Measurements from ENCODE around the gene SETD9. TPM values are rescaled to one million over a fixed set of nuclear protein-coding genes. Genes with fewer than 3 reads are reported as not detected.
A peak's percentile ranks its signal among the peaks of the same experiment; 100 is the strongest.

The SETD9 gene
- total and polyA plus RNA-seq, 4 donors = 7.5 to 10.4 (median 9.6) TPM

DNA sequence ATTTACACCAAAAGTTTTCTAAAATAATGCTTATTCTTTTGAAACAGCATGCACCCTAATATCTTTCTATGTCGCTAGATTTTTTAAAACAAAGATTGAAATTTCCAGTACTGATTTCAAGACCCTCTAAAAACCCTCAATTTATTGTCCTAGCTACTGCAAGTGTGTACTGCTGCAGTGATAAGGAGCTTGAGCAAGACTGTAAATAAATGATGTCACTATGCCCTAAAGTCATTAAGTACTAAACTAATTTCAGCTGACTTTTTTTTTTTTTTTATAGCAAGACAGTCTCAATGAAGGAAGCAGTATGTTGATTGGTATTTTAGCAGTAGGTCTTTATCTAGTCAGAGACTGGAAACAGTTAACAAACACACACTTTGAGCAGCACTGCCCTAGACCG, 54.8 kb downstream of the SETD9 start:
- H3K27me3 ChIP-seq (ENCODE audit: control insufficient read depth in 3 of 3, insufficient read depth in 3 of 3, low read length in 2 of 3) = peaks cover 0 to 2% (median 0%) of the 10 kb centered on the region in 3 donors
- H3K36me3 ChIP-seq (ENCODE audit: control insufficient read depth in 4 of 4, insufficient read depth in 4 of 4, low read length in 4 of 4) = no peaks in the 10 kb centered on the region
- TF ChIP-seq, protein P1, sequence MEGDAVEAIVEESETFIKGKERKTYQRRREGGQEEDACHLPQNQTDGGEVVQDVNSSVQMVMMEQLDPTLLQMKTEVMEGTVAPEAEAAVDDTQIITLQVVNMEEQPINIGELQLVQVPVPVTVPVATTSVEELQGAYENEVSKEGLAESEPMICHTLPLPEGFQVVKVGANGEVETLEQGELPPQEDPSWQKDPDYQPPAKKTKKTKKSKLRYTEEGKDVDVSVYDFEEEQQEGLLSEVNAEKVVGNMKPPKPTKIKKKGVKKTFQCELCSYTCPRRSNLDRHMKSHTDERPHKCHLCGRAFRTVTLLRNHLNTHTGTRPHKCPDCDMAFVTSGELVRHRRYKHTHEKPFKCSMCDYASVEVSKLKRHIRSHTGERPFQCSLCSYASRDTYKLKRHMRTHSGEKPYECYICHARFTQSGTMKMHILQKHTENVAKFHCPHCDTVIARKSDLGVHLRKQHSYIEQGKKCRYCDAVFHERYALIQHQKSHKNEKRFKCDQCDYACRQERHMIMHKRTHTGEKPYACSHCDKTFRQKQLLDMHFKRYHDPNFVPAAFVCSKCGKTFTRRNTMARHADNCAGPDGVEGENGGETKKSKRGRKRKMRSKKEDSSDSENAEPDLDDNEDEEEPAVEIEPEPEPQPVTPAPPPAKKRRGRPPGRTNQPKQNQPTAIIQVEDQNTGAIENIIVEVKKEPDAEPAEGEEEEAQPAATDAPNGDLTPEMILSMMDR (IDR thresholded peaks at IDR 0.05; ENCODE audit: control extremely low read depth, extremely low read depth) = no peak
- no peaks in the 10 kb centered on the region for H3K4me1 ChIP-seq (ENCODE audit: control insufficient read depth in 5 of 5, insufficient read depth in 5 of 5, low read length in 5 of 5)
- DNase-seq (peak in 2 of 3 donors; percentile 53 to 62), ATAC-seq (ENCODE audit: insufficient read depth, low FRiP score) (no peak)
- H3K4me3 ChIP-seq = no peak overlapping the region
- no peaks in the 10 kb centered on the region for H3K9me3 ChIP-seq (ENCODE audit: control insufficient read depth in 4 of 4, insufficient read depth in 3 of 4, low read length in 3 of 4)
- H3K27ac ChIP-seq (ENCODE audit: low read depth in 1 of 2, low read length in 1 of 2) = no peak overlapping the region
- 64 to 84% methylated on average over 2 of the region's 2 CpGs for WGBS, 2 donors
- H3K9ac ChIP-seq (ENCODE audit: insufficient read depth in 1 of 2, low read length in 2 of 2) = no peak overlapping the region

Other genes with a start within 250 kb of the SETD9 start
- gene MAP3K1, start 94.0 kb upstream of the SETD9 start, total RNA-seq = 10 to 100 TPM; 21.4 to 55.2 TPM
- gene MAP3K1, start 94.0 kb upstream of the SETD9 start, polyA plus RNA-seq = 10 to 100 TPM in 1 of 2 donors, 1 to 10 TPM in 1; 7.7 to 10.6 TPM
- gene MIER3, start 42.5 kb downstream of the SETD9 start, total RNA-seq = 10 to 100 TPM; 15.6 to 26.7 TPM
- gene MIER3, start 42.5 kb downstream of the SETD9 start, polyA plus RNA-seq = 1 to 10 TPM; 4.9 to 5.7 TPM

All from lung (tissue), 12 donors.